Mesothelial cell of epicardium (in vitro differentiated cells): ENCODE measurements around the gene CACNA2D1. TPM values are rescaled to one million over a fixed set of nuclear protein-coding genes. Genes with fewer than 3 reads are reported as not detected.

Source experiments
- DNase-seq, 2 experiments: peaks; one replicate each; pipeline ENCODE4 v3.0.0; 2021; ENCODE audit warnings: low spot score in 2 of 2; ENCODE audit not compliant: unreplicated experiment in 2 of 2
- H3K27ac Mint-ChIP-seq: 2 replicates; pipeline ENCODE4 v1.8.0; 2021; ENCODE audit warnings: mixed read lengths
- H3K27me3 Mint-ChIP-seq: 2 replicates; pipeline ENCODE4 v1.8.0; 2021; ENCODE audit warnings: low read depth, mixed read lengths
- H3K36me3 Mint-ChIP-seq: 2 replicates; pipeline ENCODE4 v1.8.0; 2021; ENCODE audit warnings: mixed read lengths
- H3K4me1 Mint-ChIP-seq: 2 replicates; pipeline ENCODE4 v1.8.0; 2021; ENCODE audit warnings: mixed read lengths
- H3K4me3 Mint-ChIP-seq: 2 replicates; pipeline ENCODE4 v1.8.0; 2021; ENCODE audit warnings: mild to moderate bottlenecking, moderate library complexity, mixed read lengths
- H3K9me3 Mint-ChIP-seq: 2 replicates; pipeline ENCODE4 v1.8.0; 2021; ENCODE audit warnings: mixed read lengths
- CTCF ChIP-seq: fragments of 200-600 bp; sonication (generic); IDR thresholded peaks from one replicate; pipeline ENCODE4 v1.5.0; 2021; ENCODE audit warnings: antibody characterized with exemption; ENCODE audit not compliant: unreplicated experiment
- total RNA-seq: library from RNA; stranded (reverse); gene quantifications from 3 replicates; pipeline ENCODE4 v1.2.1, GENCODE V29; 2021

The CACNA2D1 gene
- total RNA-seq, 1 donor from 2014 or later = 14.7 TPM

- Mint-ChIP-seq H3K4me1 (peaks cover 13% of the 10 kb centered on the region), H3K4me3 (no peak overlapping the region), H3K9me3 (peaks cover 4% of the 10 kb centered on the region), H3K27ac (no peak overlapping the region), H3K36me3 (no peaks in the 10 kb centered on the region), H3K27me3 (no peaks in the 10 kb centered on the region)
- no peak for TF ChIP-seq CTCF
- no peak for DNase-seq
Observed at GRCh38 chr7:82255706-82256105, 187.9 kb downstream of the CACNA2D1 start.

- H3K9me3 Mint-ChIP-seq = peaks cover 4% of the 10 kb centered on the region
- H3K36me3 Mint-ChIP-seq = no peaks in the 10 kb centered on the region
- DNase-seq = no peak
- no peak overlapping the region for H3K4me3 Mint-ChIP-seq
- H3K4me1 Mint-ChIP-seq = no peaks in the 10 kb centered on the region
- no peaks in the 10 kb centered on the region for H3K27me3 Mint-ChIP-seq
- no peak for TF ChIP-seq CTCF
- no peak overlapping the region for H3K27ac Mint-ChIP-seq
Observed at GRCh38 chr7:82250598-82250997, 193.0 kb downstream of the CACNA2D1 start.

- no peak for TF ChIP-seq CTCF
- Mint-ChIP-seq H3K9me3 (peaks cover under 1% of the 10 kb centered on the region), H3K4me1 (no peaks in the 10 kb centered on the region), H3K27me3 (no peaks in the 10 kb centered on the region), H3K27ac (no peak overlapping the region), H3K36me3 (no peaks in the 10 kb centered on the region), H3K4me3 (no peak overlapping the region)
- DNase-seq = no peak
Observed at GRCh38 chr7:82249979-82250378, 193.6 kb downstream of the CACNA2D1 start.

GRCh38 chr7:82247814-82248433 is 195.7 kb downstream of the CACNA2D1 start:
- TF ChIP-seq CTCF = no peak
- no peak for DNase-seq
- H3K27ac Mint-ChIP-seq = no peak overlapping the region
- H3K4me1 Mint-ChIP-seq = no peaks in the 10 kb centered on the region
- H3K4me3 Mint-ChIP-seq = no peak overlapping the region
- no peaks in the 10 kb centered on the region for H3K9me3 Mint-ChIP-seq
- no peaks in the 10 kb centered on the region for H3K36me3 Mint-ChIP-seq
- H3K27me3 Mint-ChIP-seq = no peaks in the 10 kb centered on the region

GRCh38 chr7:82244947-82245517 is 198.5 kb downstream of the CACNA2D1 start:
- H3K4me3 Mint-ChIP-seq = no peak overlapping the region
- H3K9me3 Mint-ChIP-seq = no peaks in the 10 kb centered on the region
- H3K4me1 Mint-ChIP-seq = no peaks in the 10 kb centered on the region
- H3K27me3 Mint-ChIP-seq = no peaks in the 10 kb centered on the region
- no peak for DNase-seq
- H3K36me3 Mint-ChIP-seq = no peaks in the 10 kb centered on the region
- TF ChIP-seq CTCF = no peak
- no peak overlapping the region for H3K27ac Mint-ChIP-seq
